K562 (cell line): ENCODE data around the gene RIMBP3C. TPM values are rescaled to one million over a fixed set of nuclear protein-coding genes. Genes with fewer than 3 reads are reported as not detected.
A peak's percentile ranks its signal among the peaks of the same experiment; 100 is the strongest.

Experiments used
- CEBPG ChIP-seq, 3 experiments: fragments of 200-800 bp in 1 of 3; sonication (Bioruptor generic) in 1 of 3; sonication (generic) in 1 of 3; formaldehyde crosslinking in 1 of 3; IDR thresholded peaks in 2 of 3; conservative IDR thresholded peaks in 1 of 3; 2 replicates each; pipeline versions ENCODE4 v1.6.1 to v1.8.0; 2016 to 2022; ENCODE audit warnings: missing compliant biosample characterization in 2 of 3, missing genetic modification characterization in 2 of 3, mild to moderate bottlenecking in 1 of 3, missing genetic modification reagents in 1 of 3
- HDAC1 ChIP-seq, 2 experiments: fragments of 450-650 bp; IDR thresholded peaks; 2 replicates each; pipeline ENCODE4 v1.6.1; 2016 to 2017; ENCODE audit warnings: inconsistent platforms in 1 of 2, mild to moderate bottlenecking in 1 of 2, moderate library complexity in 1 of 2
- MAZ ChIP-seq, 2 experiments: fragments of 450-650 bp in 1 of 2; sonication (generic) in 1 of 2; formaldehyde crosslinking; IDR thresholded peaks in 1 of 2; conservative IDR thresholded peaks in 1 of 2; 2 replicates each; pipeline versions ENCODE4 v1.4.0 to v1.5.0; 2020; ENCODE audit warnings: mild to moderate bottlenecking in 1 of 2, missing genetic modification reagents in 1 of 2
- NCOA4 ChIP-seq: fragments of 450-650 bp; IDR thresholded peaks from 2 replicates; pipeline ENCODE4 v1.6.1; 2018; ENCODE audit warnings: mild to moderate bottlenecking; ENCODE audit not compliant: partially characterized antibody
- NFE2 ChIP-seq: IDR thresholded peaks from 2 replicates; pipeline ENCODE4 v1.6.1; 2014; ENCODE audit warnings: antibody characterized with exemption, low read depth
- PHF20 ChIP-seq: fragments of 450-650 bp; IDR thresholded peaks from 2 replicates; pipeline ENCODE4 v1.6.1; 2018; ENCODE audit not compliant: partially characterized antibody
- PML ChIP-seq: IDR thresholded peaks from 2 replicates; pipeline ENCODE4 v1.6.1; 2012; ENCODE audit warnings: low read length, inconsistent platforms
- SAP30 ChIP-seq: fragments of 200-600 bp; sonication (generic); IDR thresholded peaks from 2 replicates; pipeline ENCODE4 v1.6.1; 2012; ENCODE audit warnings: borderline replicate concordance, low read depth, mild to moderate bottlenecking, moderate library complexity, low read length, control low read depth, inconsistent platforms; ENCODE audit not compliant: insufficient read depth, poor library complexity, severe bottlenecking
- SMAD3 ChIP-seq: fragments of 450-650 bp; formaldehyde crosslinking; conservative IDR thresholded peaks from 2 replicates; pipeline ENCODE4 v1.4.0; 2020; ENCODE audit warnings: mild to moderate bottlenecking
- WHSC1 ChIP-seq: IDR thresholded peaks from one replicate; pipeline ENCODE4 v1.6.1; 2012; ENCODE audit warnings: low read length, control low read depth, inconsistent platforms
- ZNF586 ChIP-seq: fragments of 450-650 bp; formaldehyde crosslinking; conservative IDR thresholded peaks from 2 replicates; pipeline ENCODE4 v1.4.0; 2020; ENCODE audit warnings: mild to moderate bottlenecking, moderate library complexity
- ZNF75A ChIP-seq: fragments of 450-650 bp; formaldehyde crosslinking; IDR thresholded peaks from 2 replicates; pipeline ENCODE4 v1.4.0; 2020; ENCODE audit warnings: mild to moderate bottlenecking
- polyA plus RNA-seq, 8 experiments: library from polyadenylated mRNA; depleted of rRNA in 4 of 8; stranded (reverse) in 5 of 8; unstranded in 3 of 8; fragments of >200 nt; fragmentation: Nextera tagmentation in 2 of 8; fragmentation: Illumina TruSeq in 1 of 8; extraction: Ambion mirVana in 2 of 8; extraction: Trizol in 1 of 8; gene quantifications; 2 replicates each; pipeline versions ENCODE4 v1.2.1 to v1.2.3, GENCODE V29; 2011 to 2014; ENCODE audit warnings: inconsistent platforms in 1 of 8, missing spikeins in 1 of 8
- total RNA-seq, 7 experiments: library from RNA; depleted of rRNA in 6 of 7; stranded (reverse); fragments of >200 nt in 6 of 7; fragmentation: Illumina TruSeq in 2 of 7; extraction: Trizol in 2 of 7; gene quantifications; 2 replicates each; pipeline versions ENCODE4 v1.2.1 to v1.2.3, GENCODE V29; 2011 to 2021; ENCODE audit warnings: low replicate concordance in 1 of 7
- TF ChIP-seq, protein P1 (sequence below), 2 experiments: fragments of 450-650 bp; formaldehyde crosslinking in 1 of 2; IDR thresholded peaks; 2 replicates each; pipeline versions ENCODE4 v1.4.0 to v1.6.1; 2014 to 2020; ENCODE audit warnings: mild to moderate bottlenecking in 2 of 2, borderline replicate concordance in 1 of 2, low read depth in 1 of 2
- TF ChIP-seq, protein P2 (sequence below): sonication (generic); formaldehyde crosslinking; IDR thresholded peaks from 2 replicates; pipeline ENCODE4 v1.9.0; 2022; ENCODE audit warnings: mild to moderate bottlenecking, missing genetic modification reagents
- TF ChIP-seq, protein P3 (sequence below), 2 experiments: fragments of 200-800 bp in 1 of 2; sonication (Bioruptor generic) in 1 of 2; sonication (generic) in 1 of 2; formaldehyde crosslinking in 1 of 2; IDR thresholded peaks in 1 of 2; conservative IDR thresholded peaks in 1 of 2; 2 replicates each; pipeline versions ENCODE4 v1.5.0 to v1.6.1; 2016 to 2020; ENCODE audit warnings: missing compliant biosample characterization in 1 of 2, missing genetic modification characterization in 1 of 2, missing genetic modification reagents in 1 of 2

The RIMBP3C gene
- total and polyA plus RNA-seq, 9 of the 15 experiments (the other 6 are each of a cell fraction or from before 2014, with no cell fraction given): 0.09 to 0.98 (median 0.17) TPM; not detected in 2

DNA sequence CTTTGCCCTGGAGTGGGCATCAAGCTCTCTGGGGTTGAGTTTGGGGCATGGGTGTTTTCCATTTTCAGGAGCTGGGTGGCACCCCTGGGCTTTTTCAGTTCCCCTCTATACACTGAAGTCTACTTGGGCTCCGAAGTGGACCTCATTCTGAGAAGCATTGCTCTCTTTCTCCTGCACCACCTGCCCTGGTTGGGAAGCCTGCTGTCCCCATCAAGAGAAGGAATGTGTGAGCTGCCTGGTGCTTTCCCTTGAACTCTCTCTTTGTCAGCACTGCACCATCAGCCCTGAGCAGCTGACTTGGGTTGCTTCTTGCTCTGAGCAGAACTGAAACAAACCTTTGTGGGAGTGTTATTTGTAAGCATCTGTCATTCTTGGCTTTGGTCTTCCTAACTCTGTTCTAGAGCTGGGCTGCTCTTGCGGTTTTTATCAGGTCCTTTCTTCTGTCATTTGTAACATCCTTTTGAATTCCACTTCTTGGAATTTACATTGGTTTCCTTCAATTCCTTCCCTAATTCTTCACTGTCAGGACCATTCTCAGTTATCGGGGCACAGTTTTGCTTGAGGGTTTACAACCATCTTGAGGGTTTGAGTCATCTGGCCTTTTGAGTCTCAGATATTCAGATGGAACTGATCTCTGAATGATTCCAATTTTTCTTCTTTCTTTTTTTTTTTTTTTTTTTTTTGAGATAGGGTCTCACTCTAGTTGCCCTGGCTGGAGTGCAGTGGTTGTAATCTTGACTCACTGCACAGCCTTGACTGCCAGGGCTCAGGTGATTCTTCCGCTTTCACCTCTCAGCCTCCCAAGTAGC lies 36.7 kb upstream of the RIMBP3C start (continued):
- TF ChIP-seq, protein P1, sequence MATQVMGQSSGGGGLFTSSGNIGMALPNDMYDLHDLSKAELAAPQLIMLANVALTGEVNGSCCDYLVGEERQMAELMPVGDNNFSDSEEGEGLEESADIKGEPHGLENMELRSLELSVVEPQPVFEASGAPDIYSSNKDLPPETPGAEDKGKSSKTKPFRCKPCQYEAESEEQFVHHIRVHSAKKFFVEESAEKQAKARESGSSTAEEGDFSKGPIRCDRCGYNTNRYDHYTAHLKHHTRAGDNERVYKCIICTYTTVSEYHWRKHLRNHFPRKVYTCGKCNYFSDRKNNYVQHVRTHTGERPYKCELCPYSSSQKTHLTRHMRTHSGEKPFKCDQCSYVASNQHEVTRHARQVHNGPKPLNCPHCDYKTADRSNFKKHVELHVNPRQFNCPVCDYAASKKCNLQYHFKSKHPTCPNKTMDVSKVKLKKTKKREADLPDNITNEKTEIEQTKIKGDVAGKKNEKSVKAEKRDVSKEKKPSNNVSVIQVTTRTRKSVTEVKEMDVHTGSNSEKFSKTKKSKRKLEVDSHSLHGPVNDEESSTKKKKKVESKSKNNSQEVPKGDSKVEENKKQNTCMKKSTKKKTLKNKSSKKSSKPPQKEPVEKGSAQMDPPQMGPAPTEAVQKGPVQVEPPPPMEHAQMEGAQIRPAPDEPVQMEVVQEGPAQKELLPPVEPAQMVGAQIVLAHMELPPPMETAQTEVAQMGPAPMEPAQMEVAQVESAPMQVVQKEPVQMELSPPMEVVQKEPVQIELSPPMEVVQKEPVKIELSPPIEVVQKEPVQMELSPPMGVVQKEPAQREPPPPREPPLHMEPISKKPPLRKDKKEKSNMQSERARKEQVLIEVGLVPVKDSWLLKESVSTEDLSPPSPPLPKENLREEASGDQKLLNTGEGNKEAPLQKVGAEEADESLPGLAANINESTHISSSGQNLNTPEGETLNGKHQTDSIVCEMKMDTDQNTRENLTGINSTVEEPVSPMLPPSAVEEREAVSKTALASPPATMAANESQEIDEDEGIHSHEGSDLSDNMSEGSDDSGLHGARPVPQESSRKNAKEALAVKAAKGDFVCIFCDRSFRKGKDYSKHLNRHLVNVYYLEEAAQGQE (IDR thresholded peaks at IDR 0.05; ENCODE audit: borderline replicate concordance): no peak
- TF ChIP-seq, protein P1 (CRISPR knock-in tag; IDR thresholded peaks at IDR 0.05; ENCODE audit: low read depth): 0 out of 2 replicates have a peak, but pooled peaks have one; percentile 70
- peak; percentile 36 for TF ChIP-seq WHSC1
- TF ChIP-seq ZNF586 (CRISPR knock-in tag): 0 out of 2 replicates have a peak, but pooled peaks have one; percentile 49
- TF ChIP-seq PHF20: no peak
- no peak for TF ChIP-seq HDAC1 (IDR thresholded peaks at IDR 0.05)
- peak in 1 of 2 experiments; percentile 78; a peak in 1 of 4 replicates for TF ChIP-seq MAZ (CRISPR knock-in tag; conservative IDR thresholded peaks at IDR 0.05 in 1 of 2, IDR thresholded peaks at IDR 0.05 in 1 of 2)
- no peak for TF ChIP-seq NCOA4
- TF ChIP-seq, protein P2, sequence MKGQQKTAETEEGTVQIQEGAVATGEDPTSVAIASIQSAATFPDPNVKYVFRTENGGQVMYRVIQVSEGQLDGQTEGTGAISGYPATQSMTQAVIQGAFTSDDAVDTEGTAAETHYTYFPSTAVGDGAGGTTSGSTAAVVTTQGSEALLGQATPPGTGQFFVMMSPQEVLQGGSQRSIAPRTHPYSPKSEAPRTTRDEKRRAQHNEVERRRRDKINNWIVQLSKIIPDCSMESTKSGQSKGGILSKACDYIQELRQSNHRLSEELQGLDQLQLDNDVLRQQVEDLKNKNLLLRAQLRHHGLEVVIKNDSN (CRISPR knock-in tag): no peak
- TF ChIP-seq, protein P3, sequence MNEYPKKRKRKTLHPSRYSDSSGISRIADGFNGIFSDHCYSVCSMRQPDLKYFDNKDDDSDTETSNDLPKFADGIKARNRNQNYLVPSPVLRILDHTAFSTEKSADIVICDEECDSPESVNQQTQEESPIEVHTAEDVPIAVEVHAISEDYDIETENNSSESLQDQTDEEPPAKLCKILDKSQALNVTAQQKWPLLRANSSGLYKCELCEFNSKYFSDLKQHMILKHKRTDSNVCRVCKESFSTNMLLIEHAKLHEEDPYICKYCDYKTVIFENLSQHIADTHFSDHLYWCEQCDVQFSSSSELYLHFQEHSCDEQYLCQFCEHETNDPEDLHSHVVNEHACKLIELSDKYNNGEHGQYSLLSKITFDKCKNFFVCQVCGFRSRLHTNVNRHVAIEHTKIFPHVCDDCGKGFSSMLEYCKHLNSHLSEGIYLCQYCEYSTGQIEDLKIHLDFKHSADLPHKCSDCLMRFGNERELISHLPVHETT (CRISPR knock-in tag; conservative IDR thresholded peaks at IDR 0.05 in 1 of 2, IDR thresholded peaks at IDR 0.05 in 1 of 2): no peak
- TF ChIP-seq NFE2: no peak
- TF ChIP-seq CEBPG (CRISPR knock-in tag; IDR thresholded peaks at IDR 0.05): no peak
- TF ChIP-seq CEBPG (tag; conservative IDR thresholded peaks at IDR 0.05 in 1 of 2, IDR thresholded peaks at IDR 0.05 in 1 of 2): peak in 1 of 2 experiments; percentile 10; a peak in 1 of 4 replicates
- peak; percentile 85 for TF ChIP-seq SMAD3 (CRISPR knock-in tag)
- peak; percentile 94; the same call in 1 of the 2 replicates for TF ChIP-seq PML
- TF ChIP-seq ZNF75A (CRISPR knock-in tag): no peak; the same call in 1 of the 2 replicates
- TF ChIP-seq SAP30: peak; percentile 73
